NCI-H2196 treated with DMSO at 0.1 percent for 48 hours (cell line): ENCODE data around the gene POU1F1.
"Not testable (repeated sequence)": the region's sequence is repeated elsewhere in the genome, so short reads cannot be mapped to it uniquely, and the experiment has no call there.

ENCODE experiments used
- DNase-seq: peaks from one replicate; lab custom pipeline; 2025; ENCODE audit not compliant: unreplicated experiment; lab: John Stamatoyannopoulos, UW

POU1F1 gene

GRCh38 chr3:87260270-87260669 lies 16.1 kb downstream of the POU1F1 start:
- DNase-seq = no peak

GRCh38 chr3:87250009-87250408 lies 26.4 kb downstream of the POU1F1 start:
- no peak for DNase-seq

- DNase-seq = no peak
Observed at GRCh38 chr3:87248831-87249230, 27.6 kb downstream of the POU1F1 start.

- DNase-seq = not testable (repeated sequence)
Observed at GRCh38 chr3:87248231-87248630, 28.2 kb downstream of the POU1F1 start.

- DNase-seq = no peak
Observed at GRCh38 chr3:87247430-87247773, 29.0 kb downstream of the POU1F1 start.

GRCh38 chr3:87246662-87247429 lies 29.5 kb downstream of the POU1F1 start:
- DNase-seq = no peak

- no peak for DNase-seq
Observed at GRCh38 chr3:87236093-87236492, 40.3 kb downstream of the POU1F1 start.

GRCh38 chr3:87233805-87234204 lies 42.6 kb downstream of the POU1F1 start:
- no peak for DNase-seq

GRCh38 chr3:87229113-87229512 lies 47.3 kb downstream of the POU1F1 start:
- no peak for DNase-seq

GRCh38 chr3:87228316-87228715 lies 48.1 kb downstream of the POU1F1 start:
- DNase-seq = no peak

- no peak for DNase-seq
Observed at GRCh38 chr3:87227835-87228144, 48.6 kb downstream of the POU1F1 start.

- DNase-seq = peak; percentile 35
Observed at GRCh38 chr3:87227104-87227834, 49.1 kb downstream of the POU1F1 start, which contains the start of gene CHMP2B. CHMP2B (plus strand) TSS chr3:87227309; CDS start chr3:87227523, 214 bp downstream.

- no peak for DNase-seq
Observed at GRCh38 chr3:87225659-87226058, 50.7 kb downstream of the POU1F1 start.

- DNase-seq = no peak
Observed at GRCh38 chr3:87219611-87220010, 56.8 kb downstream of the POU1F1 start.

- DNase-seq = no peak
Observed at GRCh38 chr3:87218560-87218959, 57.8 kb downstream of the POU1F1 start.
